Right lobe of liver (tissue), 6 donors: ENCODE results near the gene GZMB. TPM values are rescaled to one million over a fixed set of nuclear protein-coding genes. Genes with fewer than 3 reads are reported as not detected.

Source experiments
- ATAC-seq, 4 donors: fragments of 200-7000 bp; cut with Tn5 transposase; one replicate each; pipeline ENCODE4 v1.9.1; 2020; ENCODE audit warnings: mild to moderate bottlenecking in 4 of 4, moderate library complexity in 4 of 4
- DNase-seq, 3 donors: peaks; one replicate each; pipeline ENCODE4 v3.0.0-alpha.2; 2020
- H3K27ac ChIP-seq, 3 donors: fragments of 200-600 bp; one replicate each; pipeline ENCODE4 v1.8.0; 2022
- H3K27me3 ChIP-seq, 2 donors: fragments of 200-600 bp; one replicate each; pipeline ENCODE4 v1.8.0; 2022
- H3K36me3 ChIP-seq, 4 donors: fragments of 200-600 bp; sonication (generic) in 1 of 4; one replicate each; pipeline versions ENCODE4 v1.5.1 to v1.8.0; 2017 to 2022; ENCODE audit warnings: control low read depth in 1 of 4
- H3K4me1 ChIP-seq, 4 donors: fragments of 200-600 bp; sonication (generic) in 1 of 4; one replicate each; pipeline versions ENCODE4 v1.5.1 to v1.8.0; 2017 to 2022; ENCODE audit warnings: control low read depth in 1 of 4
- H3K4me3 ChIP-seq, 3 donors: fragments of 200-600 bp; one replicate each; pipeline ENCODE4 v1.8.0; 2022
- H3K9me3 ChIP-seq, 4 donors: fragments of 200-600 bp; sonication (generic) in 1 of 4; one replicate each; pipeline versions ENCODE4 v1.5.1 to v1.8.0; 2017 to 2022; ENCODE audit warnings: control low read depth in 1 of 4
- CTCF ChIP-seq, 4 donors: fragments of 200-600 bp in 3 of 4; fragments of 450-650 bp in 1 of 4; IDR thresholded peaks; one replicate each; pipeline versions ENCODE4 v1.5.1 to v1.8.0; 2016 to 2022; ENCODE audit warnings: antibody characterized with exemption in 4 of 4, mild to moderate bottlenecking in 2 of 4
- POLR2A ChIP-seq: fragments of 450-650 bp; IDR thresholded peaks from one replicate; pipeline ENCODE4 v1.6.1; 2017; ENCODE audit warnings: antibody characterized with exemption, mild to moderate bottlenecking
- WGBS: methylation state at CpG from one replicate; pipeline ENCODE4 v1.1.6; 2018; ENCODE audit warnings: low coverage, low lambda C conversion rate; ENCODE audit not compliant: insufficient coverage; ENCODE audit errors: missing lambda C conversion rate; 5-methylcytosine and 5-hydroxymethylcytosine counted together
- intact Hi-C, 2 donors: fragments of 100-400 bp; cut with DNase I; formaldehyde crosslinking; loops; one replicate each; pipeline versions ENCODE4 v1.11.2 to v1.14.1; 2022
- total RNA-seq, 6 experiments: library from RNA; depleted of rRNA in 2 of 6; stranded (reverse); fragments of >200 nt in 2 of 6; fragmentation: NEBNext Ultra II Directional in 3 of 6; extraction: Animal tissue kit (Norgen Biotek cat#: 25700) in 3 of 6; gene quantifications; one replicate each; pipeline versions ENCODE4 v1.1.0 to v1.2.4, GENCODE V29; 2016 to 2023
- donor health status: DM: no; HTN: yes; CAD: no.
- donor health status: DM: no; HTN: no; CAD: no.
- donor health status: DM: no; HTN: no; CAD: no.
- donor health status: DM: no; HTN: yes; CAD: no.
- donor health status: DM: no; HTN: yes; CAD: no.

Gene GZMB
- total RNA-seq, 6 experiments from 2014 or later: 0.66 to 0.88 (median 0.78) TPM; not detected in 2

GRCh38 chr14:24630087-24630871, 3.7 kb downstream of the GZMB start:
- DNase-seq: no peak
- H3K27me3 ChIP-seq: no peaks in the 10 kb centered on the region
- H3K9me3 ChIP-seq: no peaks in the 10 kb centered on the region
- TF ChIP-seq CTCF (IDR thresholded peaks at IDR 0.05): no peak
- TF ChIP-seq POLR2A: no peak
- no peaks in the 10 kb centered on the region for H3K36me3 ChIP-seq
- WGBS: 60% methylated on average over 3 of the region's 3 CpGs
- H3K4me3 ChIP-seq: no peak overlapping the region
- ATAC-seq: no peak
- no peak overlapping the region for H3K27ac ChIP-seq
- intact Hi-C loops: no loop called here
- H3K4me1 ChIP-seq: no peaks in the 10 kb centered on the region

- DNase-seq (no peak), ATAC-seq (no peak)
- 63% methylated on average over 6 of the region's 6 CpGs for WGBS
- Histone ChIP-seq H3K4me3 (no peak overlapping the region), H3K27me3 (no peaks in the 10 kb centered on the region), H3K36me3 (no peaks in the 10 kb centered on the region), H3K27ac (no peak overlapping the region), H3K9me3 (no peaks in the 10 kb centered on the region), H3K4me1 (no peaks in the 10 kb centered on the region)
- intact Hi-C loops: no loop called here
- TF ChIP-seq CTCF (IDR thresholded peaks at IDR 0.05) (no peak), POLR2A (no peak)
These were observed 4.5 kb downstream of the GZMB start for GRCh38 chr14:24629521-24629920.

- DNase-seq (no peak), ATAC-seq (no peak)
- Histone ChIP-seq H3K4me3 (no peak overlapping the region), H3K27ac (no peak overlapping the region), H3K9me3 (no peaks in the 10 kb centered on the region), H3K4me1 (no peaks in the 10 kb centered on the region), H3K36me3 (no peaks in the 10 kb centered on the region), H3K27me3 (no peaks in the 10 kb centered on the region)
- WGBS: 66% methylated on average over 2 of the region's 2 CpGs
- intact Hi-C loops: no loop called here
- TF ChIP-seq CTCF (IDR thresholded peaks at IDR 0.05): no peak
- TF ChIP-seq POLR2A: no peak
These were observed 20.2 kb downstream of the GZMB start for GRCh38 chr14:24613747-24614146.

- no peak for DNase-seq
- no peak for ATAC-seq
- Histone ChIP-seq H3K4me1 (no peaks in the 10 kb centered on the region), H3K36me3 (no peaks in the 10 kb centered on the region), H3K27me3 (no peaks in the 10 kb centered on the region), H3K4me3 (no peak overlapping the region), H3K9me3 (no peaks in the 10 kb centered on the region), H3K27ac (no peak overlapping the region)
- 24% methylated on average over 1 of the region's 1 CpG for WGBS
- intact Hi-C loops: no loop called here
- no peak for TF ChIP-seq CTCF (IDR thresholded peaks at IDR 0.05)
- TF ChIP-seq POLR2A: no peak
These were observed 20.7 kb downstream of the GZMB start for GRCh38 chr14:24613241-24613640.

- H3K36me3 ChIP-seq: no peaks in the 10 kb centered on the region
- no peaks in the 10 kb centered on the region for H3K9me3 ChIP-seq
- H3K27me3 ChIP-seq: no peaks in the 10 kb centered on the region
- ATAC-seq: no peak
- H3K4me3 ChIP-seq: no peak overlapping the region
- DNase-seq: no peak
- no peaks in the 10 kb centered on the region for H3K4me1 ChIP-seq
- intact Hi-C loops: no loop called here
- no peak overlapping the region for H3K27ac ChIP-seq
- TF ChIP-seq CTCF (IDR thresholded peaks at IDR 0.05): no peak
- no peak for TF ChIP-seq POLR2A
These were observed 21.8 kb downstream of the GZMB start for GRCh38 chr14:24612196-24612595.
